ENCODE data around the gene DDX54. TPM values are rescaled to one million over a fixed set of nuclear protein-coding genes. Genes with fewer than 3 reads are reported as not detected.
A peak's percentile ranks its signal among the peaks of the same experiment; 100 is the strongest.

DDX54 gene
- total RNA-seq, 1 donor: 40.2 TPM

DNA sequence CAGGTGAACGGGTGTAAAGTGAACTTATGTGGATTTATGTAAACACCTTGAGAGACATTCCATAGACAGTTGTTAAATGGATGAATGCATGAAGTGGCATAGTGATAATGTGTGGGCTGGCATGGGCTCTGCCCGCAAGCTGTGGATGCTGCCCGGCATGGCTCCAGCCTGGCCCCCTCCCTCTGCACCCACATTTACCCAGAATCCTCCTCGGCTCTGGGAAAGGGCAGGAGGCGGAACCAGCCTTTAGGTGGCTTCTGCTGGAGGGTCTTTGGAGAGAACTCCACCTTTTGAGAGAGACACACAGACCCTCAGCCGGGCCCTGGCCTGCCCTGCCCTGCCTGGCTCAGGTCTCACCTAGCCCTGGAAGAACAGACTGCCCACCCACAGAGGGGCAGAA lies 68.4 kb downstream of the DDX54 start:
- Histone ChIP-seq H3K4me3 (ENCODE audit: insufficient read depth, low read length) (no peak overlapping the region), H3K27ac (ENCODE audit: low read depth, low read length) (no peak overlapping the region), H3K4me1 (ENCODE audit: insufficient read depth, low read length) (no peaks in the 10 kb centered on the region), H3K79me2 (ENCODE audit: insufficient read depth, low read length) (no peaks in the 10 kb centered on the region), H3K36me3 (ENCODE audit: insufficient read depth, low read length) (no peaks in the 10 kb centered on the region), H3K27me3 (ENCODE audit: insufficient read depth, low read length) (peaks cover 6% of the 10 kb centered on the region), H3K9me3 (ENCODE audit: low read depth, low read length) (no peaks in the 10 kb centered on the region), H3K4me2 (ENCODE audit: insufficient read depth, low read length) (no peak overlapping the region), H4K20me1 (ENCODE audit: insufficient read depth, low read length) (no peaks in the 10 kb centered on the region), H2AFZ (ENCODE audit: low read length) (no peak overlapping the region)
- peak; percentile 44 for DNase-seq (ENCODE audit: insufficient read length, low spot score, missing footprints)
- TF ChIP-seq, protein P1, sequence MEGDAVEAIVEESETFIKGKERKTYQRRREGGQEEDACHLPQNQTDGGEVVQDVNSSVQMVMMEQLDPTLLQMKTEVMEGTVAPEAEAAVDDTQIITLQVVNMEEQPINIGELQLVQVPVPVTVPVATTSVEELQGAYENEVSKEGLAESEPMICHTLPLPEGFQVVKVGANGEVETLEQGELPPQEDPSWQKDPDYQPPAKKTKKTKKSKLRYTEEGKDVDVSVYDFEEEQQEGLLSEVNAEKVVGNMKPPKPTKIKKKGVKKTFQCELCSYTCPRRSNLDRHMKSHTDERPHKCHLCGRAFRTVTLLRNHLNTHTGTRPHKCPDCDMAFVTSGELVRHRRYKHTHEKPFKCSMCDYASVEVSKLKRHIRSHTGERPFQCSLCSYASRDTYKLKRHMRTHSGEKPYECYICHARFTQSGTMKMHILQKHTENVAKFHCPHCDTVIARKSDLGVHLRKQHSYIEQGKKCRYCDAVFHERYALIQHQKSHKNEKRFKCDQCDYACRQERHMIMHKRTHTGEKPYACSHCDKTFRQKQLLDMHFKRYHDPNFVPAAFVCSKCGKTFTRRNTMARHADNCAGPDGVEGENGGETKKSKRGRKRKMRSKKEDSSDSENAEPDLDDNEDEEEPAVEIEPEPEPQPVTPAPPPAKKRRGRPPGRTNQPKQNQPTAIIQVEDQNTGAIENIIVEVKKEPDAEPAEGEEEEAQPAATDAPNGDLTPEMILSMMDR (IDR thresholded peaks at IDR 0.05; ENCODE audit: extremely low read depth, low read depth, low read length): no peak

DNA sequence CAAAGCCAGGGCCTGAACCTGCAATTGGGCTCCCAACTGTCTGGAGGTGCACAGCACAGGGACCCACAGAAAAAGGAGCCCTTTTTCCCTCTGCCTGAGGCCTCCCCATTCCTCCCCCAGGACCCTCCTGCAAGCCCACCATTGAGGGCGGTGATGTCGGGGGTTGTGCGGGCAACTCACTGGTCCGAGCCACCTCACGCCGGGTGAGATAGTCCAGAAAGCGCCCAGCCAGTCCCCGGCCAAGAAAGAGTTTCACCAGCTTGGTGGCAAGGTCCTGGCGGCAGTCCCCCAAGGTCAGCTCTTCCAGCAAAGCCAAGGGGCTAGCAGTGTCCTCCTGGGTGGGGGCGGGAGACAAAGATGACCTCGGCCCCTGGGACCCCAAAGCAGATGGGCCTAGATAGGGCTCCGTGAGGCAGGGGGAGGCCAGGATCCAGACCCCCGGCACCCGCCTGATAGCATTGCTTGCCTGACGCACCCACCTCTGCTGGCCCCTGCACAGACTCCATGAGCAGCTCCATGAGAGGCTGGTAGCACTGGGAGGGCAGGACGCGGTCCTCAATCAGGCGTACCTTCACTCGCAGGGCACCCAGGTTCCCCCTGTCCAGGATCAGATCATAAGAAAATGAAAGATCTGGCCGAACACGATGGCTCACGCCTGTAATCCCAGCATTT lies 69.7 kb downstream of the DDX54 start:
- H3K79me2 ChIP-seq (ENCODE audit: insufficient read depth, low read length): no peaks in the 10 kb centered on the region
- peak; percentile 36 for DNase-seq (ENCODE audit: insufficient read length, low spot score, missing footprints)
- TF ChIP-seq, protein P1 (IDR thresholded peaks at IDR 0.05; ENCODE audit: extremely low read depth, low read depth, low read length): no peak

DNA sequence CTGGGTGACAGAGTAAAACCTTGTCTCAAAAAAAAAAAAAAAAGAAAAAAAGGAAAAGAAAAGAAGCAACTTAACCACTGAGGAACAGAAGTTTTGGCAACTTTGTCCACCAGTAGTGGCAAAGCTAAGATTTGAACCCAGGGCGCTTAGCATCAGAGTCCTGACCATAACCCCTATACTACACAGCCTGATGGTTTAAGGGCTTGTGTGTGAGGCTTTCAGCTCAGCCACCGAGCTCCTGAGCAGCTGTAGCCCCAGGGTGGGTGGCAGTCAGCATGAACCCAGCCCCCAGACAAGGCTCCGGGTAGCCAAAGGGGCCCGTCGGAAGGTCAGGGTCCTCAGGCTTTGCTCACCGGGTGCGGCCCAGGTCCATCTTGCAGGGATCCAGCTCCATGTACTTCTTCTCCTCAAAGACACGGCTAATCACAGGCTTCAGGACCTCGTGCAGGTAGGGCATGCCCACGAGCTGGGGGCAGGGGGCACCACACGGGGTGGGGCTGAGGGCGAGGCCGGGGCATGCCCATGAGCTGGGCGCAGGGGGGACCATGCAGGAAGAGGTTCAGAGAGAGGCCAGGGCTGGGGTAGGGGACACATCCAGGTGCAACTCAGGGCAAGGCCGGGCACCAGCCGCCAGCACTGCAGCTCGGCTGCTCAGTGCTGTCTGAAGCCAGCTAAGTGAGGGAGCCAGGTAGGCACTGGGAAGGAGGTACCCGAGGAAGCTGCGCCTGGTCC lies 70.7 kb downstream of the DDX54 start:
- no peak overlapping the region for H3K27ac ChIP-seq (ENCODE audit: low read depth, low read length)
- DNase-seq (ENCODE audit: insufficient read length, low spot score, missing footprints): peak; percentile 55
- H3K27me3 ChIP-seq (ENCODE audit: insufficient read depth, low read length): peaks cover 6% of the 10 kb centered on the region
- H2AFZ ChIP-seq (ENCODE audit: low read length): no peak overlapping the region
- no peak overlapping the region for H3K4me2 ChIP-seq (ENCODE audit: insufficient read depth, low read length)
- H3K4me1 ChIP-seq (ENCODE audit: insufficient read depth, low read length): no peaks in the 10 kb centered on the region
- no peaks in the 10 kb centered on the region for H4K20me1 ChIP-seq (ENCODE audit: insufficient read depth, low read length)
- H3K36me3 ChIP-seq (ENCODE audit: insufficient read depth, low read length): no peaks in the 10 kb centered on the region
- TF ChIP-seq, protein P1 (IDR thresholded peaks at IDR 0.05; ENCODE audit: extremely low read depth, low read depth, low read length): no peak
- H3K79me2 ChIP-seq (ENCODE audit: insufficient read depth, low read length): no peaks in the 10 kb centered on the region
- H3K4me3 ChIP-seq (ENCODE audit: insufficient read depth, low read length): no peak overlapping the region
- H3K9me3 ChIP-seq (ENCODE audit: low read depth, low read length): no peaks in the 10 kb centered on the region

More for the DNA sequence above, 69.7 kb downstream of the DDX54 start:
- Histone ChIP-seq H3K4me2 (ENCODE audit: insufficient read depth, low read length) (no peak overlapping the region), H3K27ac (ENCODE audit: low read depth, low read length) (no peak overlapping the region), H3K4me3 (ENCODE audit: insufficient read depth, low read length) (no peak overlapping the region), H3K36me3 (ENCODE audit: insufficient read depth, low read length) (no peaks in the 10 kb centered on the region), H3K9me3 (ENCODE audit: low read depth, low read length) (no peaks in the 10 kb centered on the region), H2AFZ (ENCODE audit: low read length) (no peak overlapping the region), H4K20me1 (ENCODE audit: insufficient read depth, low read length) (no peaks in the 10 kb centered on the region), H3K4me1 (ENCODE audit: insufficient read depth, low read length) (no peaks in the 10 kb centered on the region), H3K27me3 (ENCODE audit: insufficient read depth, low read length) (peaks cover 6% of the 10 kb centered on the region)

DNA sequence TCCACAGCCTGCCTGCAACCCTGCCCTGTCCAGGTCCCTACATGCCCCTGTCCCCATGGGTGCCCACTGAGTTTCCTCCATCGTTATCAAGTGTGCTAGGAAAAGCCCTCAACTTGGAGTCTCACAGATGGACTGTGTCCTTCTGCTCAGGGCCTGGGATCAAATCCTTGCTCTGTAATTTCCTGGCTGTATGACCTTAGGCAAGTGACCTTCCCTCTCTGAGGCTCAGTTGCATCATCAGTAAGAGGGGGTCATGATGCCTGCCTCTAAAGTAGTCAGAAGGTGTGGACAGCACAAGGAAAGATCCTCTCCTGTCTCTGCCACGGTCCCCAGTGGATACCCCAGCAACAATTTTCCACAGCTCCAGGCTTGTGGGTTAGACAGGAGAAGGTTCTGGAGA lies 71.9 kb downstream of the DDX54 start:
- H3K36me3 ChIP-seq (ENCODE audit: insufficient read depth, low read length): no peaks in the 10 kb centered on the region
- no peak overlapping the region for H3K4me2 ChIP-seq (ENCODE audit: insufficient read depth, low read length)
- no peaks in the 10 kb centered on the region for H3K79me2 ChIP-seq (ENCODE audit: insufficient read depth, low read length)
- H2AFZ ChIP-seq (ENCODE audit: low read length): no peak overlapping the region
- TF ChIP-seq, protein P1 (IDR thresholded peaks at IDR 0.05; ENCODE audit: extremely low read depth, low read depth, low read length): no peak
- no peaks in the 10 kb centered on the region for H3K9me3 ChIP-seq (ENCODE audit: low read depth, low read length)
- no peak overlapping the region for H3K27ac ChIP-seq (ENCODE audit: low read depth, low read length)
- no peaks in the 10 kb centered on the region for H3K4me1 ChIP-seq (ENCODE audit: insufficient read depth, low read length)
- DNase-seq (ENCODE audit: insufficient read length, low spot score, missing footprints): peak; percentile 75
- H3K27me3 ChIP-seq (ENCODE audit: insufficient read depth, low read length): peaks cover 6% of the 10 kb centered on the region
- H4K20me1 ChIP-seq (ENCODE audit: insufficient read depth, low read length): no peaks in the 10 kb centered on the region
- no peak overlapping the region for H3K4me3 ChIP-seq (ENCODE audit: insufficient read depth, low read length)

All from osteoblast (primary cell).